Lower lobe of right lung (tissue), 2 donors: ENCODE results near the gene XKR7. TPM values are rescaled to one million over a fixed set of nuclear protein-coding genes. Genes with fewer than 3 reads are reported as not detected.
A peak's percentile ranks its signal among the peaks of the same experiment; 100 is the strongest.
"Not testable (repeated sequence)": the region's sequence is repeated elsewhere in the genome, so short reads cannot be mapped to it uniquely, and the experiment has no call there.

Experiments
- ATAC-seq, 2 donors: fragments of 200-7000 bp; cut with Tn5 transposase; one replicate each; pipeline ENCODE4 v1.9.1; 2020 to 2022; ENCODE audit warnings: mild to moderate bottlenecking in 2 of 2, moderate library complexity in 2 of 2
- DNase-seq: peaks from one replicate; pipeline ENCODE4 v3.0.0-alpha.2; 2020
- H3K27ac ChIP-seq: fragments of 200-600 bp; one replicate; pipeline ENCODE4 v1.8.0; 2022
- H3K27me3 ChIP-seq: fragments of 200-600 bp; one replicate; pipeline ENCODE4 v1.8.0; 2022; ENCODE audit warnings: low read depth
- H3K36me3 ChIP-seq: fragments of 200-600 bp; one replicate; pipeline ENCODE4 v1.8.0; 2022; ENCODE audit warnings: mild to moderate bottlenecking
- H3K4me1 ChIP-seq: fragments of 200-600 bp; one replicate; pipeline ENCODE4 v1.8.0; 2022
- H3K4me3 ChIP-seq: fragments of 200-600 bp; one replicate; pipeline ENCODE4 v1.8.0; 2022; ENCODE audit warnings: mild to moderate bottlenecking
- H3K9me3 ChIP-seq: fragments of 200-600 bp; one replicate; pipeline ENCODE4 v1.8.0; 2022
- intact Hi-C: fragments of 100-400 bp; cut with DNase I; formaldehyde crosslinking; loops from one replicate; pipeline ENCODE4 v1.11.0; 2022
- long read RNA-seq: library from polyadenylated mRNA; unstranded; transcript quantifications from one replicate; pipeline ENCODE4 v2.0.0, GENCODE V29; 2021
- total RNA-seq: library from RNA; stranded (reverse); fragmentation: NEBNext Ultra II Directional; extraction: Animal tissue kit (Norgen Biotek cat#: 25700); gene quantifications from one replicate; pipeline ENCODE4 v1.2.1, GENCODE V29; 2021
- TF ChIP-seq, protein P1 (sequence below): fragments of 200-600 bp; IDR thresholded peaks from one replicate; pipeline ENCODE4 v1.8.0; 2022; ENCODE audit warnings: antibody characterized with exemption, mild to moderate bottlenecking
- donor health status: DM: no; HTN: yes; CAD: no; lungs with severe emphysema.

The XKR7 gene
- 0.06 TPM for total RNA-seq
- long read RNA-seq, partial matches to known transcripts: 0 of 1 reads
- long read RNA-seq, other reads (novel, unspliced or antisense): 1 of 1 reads

DNA sequence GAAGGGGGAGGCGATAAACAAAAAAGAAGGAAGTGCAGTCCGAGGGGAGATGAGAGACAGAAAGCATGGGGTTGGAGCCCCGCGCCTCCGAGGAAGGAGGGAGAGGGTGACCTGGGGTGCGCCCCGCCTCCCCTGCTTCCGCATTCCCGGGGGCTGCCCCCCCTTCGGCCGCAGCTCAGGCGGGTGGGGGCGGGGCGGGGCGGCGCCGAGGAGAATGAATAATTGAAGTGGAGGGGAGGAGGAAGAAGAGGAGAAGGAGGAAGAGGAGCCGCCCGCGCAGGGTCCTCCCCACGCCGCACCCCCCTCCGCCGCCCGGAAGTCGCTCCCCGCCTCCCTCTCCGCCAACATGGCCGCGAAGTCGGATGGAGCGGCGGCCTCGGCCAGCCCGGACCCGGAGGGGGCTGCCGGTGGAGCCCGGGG lies at the start of gene XKR7:
Gene XKR7 (plus strand): TSS at position 322 of the 420 bp plus-strand sequence. CDS start 25 bp downstream, at position 347.
- DNase-seq (peak; percentile 50), ATAC-seq (peak in 1 of 2 donors; percentile 31)
- TF ChIP-seq, protein P1, sequence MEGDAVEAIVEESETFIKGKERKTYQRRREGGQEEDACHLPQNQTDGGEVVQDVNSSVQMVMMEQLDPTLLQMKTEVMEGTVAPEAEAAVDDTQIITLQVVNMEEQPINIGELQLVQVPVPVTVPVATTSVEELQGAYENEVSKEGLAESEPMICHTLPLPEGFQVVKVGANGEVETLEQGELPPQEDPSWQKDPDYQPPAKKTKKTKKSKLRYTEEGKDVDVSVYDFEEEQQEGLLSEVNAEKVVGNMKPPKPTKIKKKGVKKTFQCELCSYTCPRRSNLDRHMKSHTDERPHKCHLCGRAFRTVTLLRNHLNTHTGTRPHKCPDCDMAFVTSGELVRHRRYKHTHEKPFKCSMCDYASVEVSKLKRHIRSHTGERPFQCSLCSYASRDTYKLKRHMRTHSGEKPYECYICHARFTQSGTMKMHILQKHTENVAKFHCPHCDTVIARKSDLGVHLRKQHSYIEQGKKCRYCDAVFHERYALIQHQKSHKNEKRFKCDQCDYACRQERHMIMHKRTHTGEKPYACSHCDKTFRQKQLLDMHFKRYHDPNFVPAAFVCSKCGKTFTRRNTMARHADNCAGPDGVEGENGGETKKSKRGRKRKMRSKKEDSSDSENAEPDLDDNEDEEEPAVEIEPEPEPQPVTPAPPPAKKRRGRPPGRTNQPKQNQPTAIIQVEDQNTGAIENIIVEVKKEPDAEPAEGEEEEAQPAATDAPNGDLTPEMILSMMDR: no peak
- Histone ChIP-seq H3K36me3 (no peaks in the 10 kb centered on the region), H3K4me3 (peak within 1 kb of the TSS; percentile 36), H3K27ac (no peak within 1 kb of the TSS), H3K4me1 (no peaks in the 10 kb centered on the region), H3K9me3 (no peaks in the 10 kb centered on the region), H3K27me3 (peaks cover 46% of the 10 kb centered on the region)
- intact Hi-C loops: no loop called here

GRCh38 chr20:31918466-31919105 lies 49.4 kb upstream of the XKR7 start:
- Histone ChIP-seq H3K27me3 (peaks cover 10% of the 10 kb centered on the region), H3K4me3 (no peak overlapping the region), H3K27ac (no peak overlapping the region), H3K9me3 (no peaks in the 10 kb centered on the region), H3K4me1 (no peaks in the 10 kb centered on the region), H3K36me3 (no peaks in the 10 kb centered on the region)
- TF ChIP-seq, protein P1: no peak
- ATAC-seq (no peak), DNase-seq (no peak)
- intact Hi-C loops: no loop called here

DNA sequence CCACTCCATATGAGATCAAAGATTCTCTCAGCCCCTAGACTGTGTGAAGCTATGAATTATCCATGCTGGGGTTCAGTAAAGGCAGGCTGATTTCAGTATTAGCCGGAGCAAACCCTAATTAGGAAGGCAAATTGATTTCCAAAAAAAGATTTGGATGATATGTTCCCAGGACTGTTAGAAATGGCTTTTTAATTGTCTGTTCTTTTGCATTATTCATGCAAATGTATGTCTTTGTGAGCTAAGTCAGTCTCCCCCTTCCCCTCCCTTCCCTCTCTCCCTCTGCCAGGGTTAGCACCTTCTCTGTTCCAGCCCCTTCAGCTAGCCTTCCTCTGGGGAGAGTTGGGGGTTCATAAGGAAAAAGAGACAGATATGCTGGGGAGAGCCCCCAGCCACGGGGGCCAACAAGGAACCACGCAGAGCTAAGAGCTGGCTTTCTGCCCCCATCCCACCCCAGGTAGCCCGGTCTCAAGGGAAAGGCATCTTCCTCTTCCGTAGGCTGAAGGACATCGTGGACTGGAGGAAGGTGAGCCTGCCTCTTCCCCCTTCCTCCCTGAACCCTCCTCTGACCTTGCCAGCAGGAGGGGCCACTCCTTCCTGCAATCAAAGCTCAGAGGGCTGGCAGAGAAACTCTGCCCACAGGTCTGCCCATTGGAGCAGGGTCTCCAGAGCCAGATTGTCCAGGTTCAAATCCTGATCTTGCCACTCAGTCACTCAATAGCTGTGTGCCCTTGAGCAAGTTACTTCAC lies 48.4 kb upstream of the XKR7 start:
- intact Hi-C loops: no loop called here
- peaks cover 10% of the 10 kb centered on the region for H3K27me3 ChIP-seq
- H3K27ac ChIP-seq: no peak overlapping the region
- H3K36me3 ChIP-seq: no peaks in the 10 kb centered on the region
- DNase-seq (no peak), ATAC-seq (no peak)
- H3K4me3 ChIP-seq: no peak overlapping the region
- H3K9me3 ChIP-seq: no peaks in the 10 kb centered on the region
- H3K4me1 ChIP-seq: no peaks in the 10 kb centered on the region
- TF ChIP-seq, protein P1: no peak

DNA sequence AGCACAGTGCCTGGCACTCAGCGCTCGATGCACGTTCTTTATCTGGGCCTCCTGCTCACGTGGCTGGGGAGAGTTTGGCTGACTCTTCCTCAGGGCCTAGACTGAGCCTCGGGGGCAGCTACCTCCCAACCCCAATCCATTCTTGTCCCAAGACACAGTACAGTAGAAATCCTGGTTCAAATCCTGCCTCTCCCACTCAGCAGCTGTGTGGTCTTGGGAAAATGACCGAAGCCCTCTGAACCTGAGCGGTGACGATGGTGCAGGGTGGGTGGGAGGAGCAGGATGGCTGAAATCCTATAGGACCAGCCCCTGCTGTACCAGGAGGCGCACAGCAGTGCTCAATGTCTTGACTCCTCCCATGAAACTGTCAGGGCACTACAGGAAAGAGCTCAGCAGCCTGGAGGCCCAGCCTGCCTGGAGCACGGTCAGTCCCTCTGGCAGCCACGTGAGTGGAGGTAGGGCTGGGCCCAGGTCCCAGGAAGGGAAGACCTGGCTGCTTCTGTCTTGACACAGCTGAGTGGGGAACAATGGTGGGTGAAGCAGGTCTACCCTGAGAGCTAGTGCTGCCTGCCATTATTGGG lies 47.6 kb upstream of the XKR7 start:
- intact Hi-C loops: no loop called here
- Histone ChIP-seq H3K4me1 (no peaks in the 10 kb centered on the region), H3K36me3 (no peaks in the 10 kb centered on the region), H3K4me3 (no peak overlapping the region), H3K9me3 (no peaks in the 10 kb centered on the region), H3K27me3 (peaks cover 10% of the 10 kb centered on the region), H3K27ac (no peak overlapping the region)
- no peak for ATAC-seq
- no peak for DNase-seq
- TF ChIP-seq, protein P1: no peak

- H3K9me3 ChIP-seq, H3K4me3 ChIP-seq, intact Hi-C loops, H3K27me3 ChIP-seq, H3K27ac ChIP-seq, ATAC-seq, DNase-seq, H3K4me1 ChIP-seq, H3K36me3 ChIP-seq: not testable (repeated sequence)
Observed at GRCh38 chr20:31921480-31921879, 46.5 kb upstream of the XKR7 start.
